ENCODE measurements around the gene FAM227A.
"Not testable (repeated sequence)": the region's sequence is repeated elsewhere in the genome, so short reads cannot be mapped to it uniquely, and the experiment has no call there.

Gene FAM227A

DNA sequence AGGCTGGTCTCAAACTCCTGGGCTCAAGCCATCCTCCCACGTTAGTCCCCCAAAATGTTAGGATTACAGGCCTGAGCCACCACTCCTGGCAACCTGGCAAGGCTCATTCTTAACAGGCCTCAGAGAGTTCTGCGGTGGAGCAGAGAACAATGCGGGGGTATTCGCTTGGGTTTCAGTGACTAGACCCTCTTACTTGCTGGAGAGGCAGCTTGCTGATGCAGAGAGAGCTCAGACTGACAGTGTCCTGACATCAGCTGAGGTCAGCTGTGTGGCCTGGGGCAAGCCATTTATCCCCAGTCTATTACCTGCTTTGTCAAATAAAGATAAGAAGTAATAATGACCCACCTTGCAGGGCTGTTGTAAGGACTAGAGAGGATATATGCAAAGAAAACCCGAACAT is 46.0 kb downstream of the FAM227A start:
- no peak overlapping the region for H3K27ac ChIP-seq

DNA sequence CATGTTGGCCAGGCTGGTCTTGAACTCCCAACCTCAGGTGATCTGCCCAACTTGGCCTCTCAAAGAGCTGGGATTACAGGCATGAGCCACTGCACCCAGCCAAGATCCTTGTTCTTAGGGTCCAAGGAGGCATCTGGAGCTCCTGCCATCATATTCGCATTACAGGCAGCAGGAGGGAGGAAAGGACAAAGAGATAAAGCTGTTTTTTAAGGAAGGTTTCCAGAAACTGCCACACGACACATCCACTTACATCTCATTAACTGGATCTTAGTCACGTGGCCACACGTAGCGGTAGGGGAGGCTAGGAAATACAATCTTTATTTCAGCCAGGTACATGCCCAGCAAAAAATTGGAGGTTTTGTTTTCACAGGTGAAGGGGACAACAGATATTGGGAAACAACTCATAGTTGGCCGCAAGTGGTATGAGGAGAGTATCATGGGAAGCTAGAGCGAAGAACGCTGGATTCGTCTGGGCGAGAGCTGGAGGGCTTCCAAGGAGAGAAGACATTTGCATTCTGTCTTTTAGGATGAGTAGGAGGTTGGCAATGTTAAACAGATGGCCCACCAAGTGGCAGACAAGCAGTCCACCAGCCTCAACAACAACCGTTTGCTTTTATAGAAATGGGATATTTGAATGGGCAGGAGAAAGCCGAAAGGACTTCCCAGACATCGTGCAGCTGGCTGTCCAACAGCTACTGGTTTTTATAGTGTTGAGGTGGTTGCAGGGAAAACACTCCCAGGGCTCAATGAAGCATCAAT is 47.0 kb downstream of the FAM227A start:
- TF ChIP-seq ZFX (IDR thresholded peaks at IDR 0.05) = no peak
- TF ChIP-seq, protein P1, sequence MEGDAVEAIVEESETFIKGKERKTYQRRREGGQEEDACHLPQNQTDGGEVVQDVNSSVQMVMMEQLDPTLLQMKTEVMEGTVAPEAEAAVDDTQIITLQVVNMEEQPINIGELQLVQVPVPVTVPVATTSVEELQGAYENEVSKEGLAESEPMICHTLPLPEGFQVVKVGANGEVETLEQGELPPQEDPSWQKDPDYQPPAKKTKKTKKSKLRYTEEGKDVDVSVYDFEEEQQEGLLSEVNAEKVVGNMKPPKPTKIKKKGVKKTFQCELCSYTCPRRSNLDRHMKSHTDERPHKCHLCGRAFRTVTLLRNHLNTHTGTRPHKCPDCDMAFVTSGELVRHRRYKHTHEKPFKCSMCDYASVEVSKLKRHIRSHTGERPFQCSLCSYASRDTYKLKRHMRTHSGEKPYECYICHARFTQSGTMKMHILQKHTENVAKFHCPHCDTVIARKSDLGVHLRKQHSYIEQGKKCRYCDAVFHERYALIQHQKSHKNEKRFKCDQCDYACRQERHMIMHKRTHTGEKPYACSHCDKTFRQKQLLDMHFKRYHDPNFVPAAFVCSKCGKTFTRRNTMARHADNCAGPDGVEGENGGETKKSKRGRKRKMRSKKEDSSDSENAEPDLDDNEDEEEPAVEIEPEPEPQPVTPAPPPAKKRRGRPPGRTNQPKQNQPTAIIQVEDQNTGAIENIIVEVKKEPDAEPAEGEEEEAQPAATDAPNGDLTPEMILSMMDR (conservative IDR thresholded peaks at IDR 0.05) = no peak
- H3K27ac ChIP-seq = no peak overlapping the region

More for the DNA sequence above, 46.0 kb downstream of the FAM227A start:
- TF ChIP-seq, protein P1 (conservative IDR thresholded peaks at IDR 0.05) = no peak
- no peak for TF ChIP-seq ZFX (IDR thresholded peaks at IDR 0.05)

GRCh38 chr22:38607680-38608079 is 48.5 kb downstream of the FAM227A start:
- no peak for TF ChIP-seq ZFX (IDR thresholded peaks at IDR 0.05)
- TF ChIP-seq, protein P1 (conservative IDR thresholded peaks at IDR 0.05) = no peak
- no peak overlapping the region for H3K27ac ChIP-seq

DNA sequence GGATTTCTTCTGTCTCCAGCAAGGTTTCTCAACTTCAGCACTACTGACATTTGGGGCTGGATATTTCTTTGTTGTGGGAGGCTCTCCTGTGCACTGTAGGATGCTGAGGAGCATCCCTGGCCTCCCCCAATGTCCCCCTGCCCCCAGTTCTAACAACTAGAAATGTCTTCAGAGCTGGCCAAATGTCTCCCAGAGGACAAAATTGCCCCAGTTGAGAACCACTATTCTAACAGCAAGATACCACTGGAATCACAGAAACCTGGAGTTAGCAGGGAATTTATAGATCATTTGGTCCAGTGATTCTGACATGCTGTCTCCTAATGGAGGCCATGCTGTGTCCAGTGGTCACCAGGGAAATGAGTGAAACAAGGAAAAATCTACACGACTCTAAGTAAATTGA is 54.0 kb downstream of the FAM227A start:
- TF ChIP-seq, protein P1 (conservative IDR thresholded peaks at IDR 0.05) = no peak
- TF ChIP-seq ZFX (IDR thresholded peaks at IDR 0.05) = no peak
- no peak overlapping the region for H3K27ac ChIP-seq

- TF ChIP-seq, protein P1 (conservative IDR thresholded peaks at IDR 0.05) = no peak
- no peak for TF ChIP-seq ZFX (IDR thresholded peaks at IDR 0.05)
- H3K27ac ChIP-seq = no peak overlapping the region
Observed at GRCh38 chr22:38601221-38601764, 54.9 kb downstream of the FAM227A start.

GRCh38 chr22:38599466-38599865 is 56.7 kb downstream of the FAM227A start:
- no peak overlapping the region for H3K27ac ChIP-seq
- no peak for TF ChIP-seq ZFX (IDR thresholded peaks at IDR 0.05)
- TF ChIP-seq, protein P1 (conservative IDR thresholded peaks at IDR 0.05) = no peak

DNA sequence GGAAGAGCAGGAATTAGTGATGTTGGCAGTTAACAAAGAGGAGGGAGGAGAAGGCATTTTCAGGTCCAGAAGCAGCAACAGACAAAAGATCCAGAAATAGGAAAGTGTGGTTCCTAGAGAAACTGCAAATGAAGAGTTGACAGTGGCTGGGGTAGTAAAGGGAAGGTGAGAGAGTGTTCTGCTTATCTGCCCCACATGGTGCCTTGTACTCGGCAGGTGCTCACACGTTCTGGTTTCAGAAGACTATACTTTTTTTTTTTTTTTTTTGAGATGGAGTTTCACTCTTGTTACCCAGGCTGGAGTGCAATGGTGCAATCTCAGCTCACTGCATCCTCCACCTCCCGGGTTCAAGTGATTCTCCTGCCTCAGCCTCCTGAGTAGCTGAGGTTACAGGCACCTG is 73.3 kb downstream of the FAM227A start:
- H3K27ac ChIP-seq = not testable (repeated sequence)

DNA sequence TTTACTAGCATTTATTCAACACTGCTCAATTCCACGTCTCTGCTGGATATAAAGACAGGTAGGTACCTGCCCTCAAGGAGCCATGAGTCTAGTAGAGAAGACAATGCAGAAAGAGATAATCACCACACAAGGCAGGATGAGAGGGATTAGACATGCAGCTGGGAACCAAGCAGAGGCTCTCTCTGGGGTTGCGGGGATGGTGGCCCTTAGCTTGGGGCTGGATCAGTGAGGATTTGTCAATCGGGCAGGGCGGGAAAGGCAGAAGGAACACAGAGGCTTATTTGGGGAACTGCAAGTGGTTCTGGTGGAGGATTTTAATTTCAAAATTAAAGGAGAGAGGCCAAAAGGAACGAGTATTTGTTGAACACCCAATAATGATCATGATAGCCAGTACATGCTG is 77.7 kb downstream of the FAM227A start:
- no peak overlapping the region for H3K27ac ChIP-seq
- no peak for TF ChIP-seq ZFX (IDR thresholded peaks at IDR 0.05)
- TF ChIP-seq, protein P1 (conservative IDR thresholded peaks at IDR 0.05) = no peak

All from C4-2B (cell line).